NCI-H146 treated with DMSO at 0.1 percent for 48 hours (cell line): ENCODE data around the gene RNASE1.
"Not testable (repeated sequence)": the region's sequence is repeated elsewhere in the genome, so short reads cannot be mapped to it uniquely, and the experiment has no call there.

Experiments
- DNase-seq: peaks from one replicate; lab custom pipeline; 2025; ENCODE audit not compliant: unreplicated experiment; lab: John Stamatoyannopoulos, UW

The RNASE1 gene

DNA sequence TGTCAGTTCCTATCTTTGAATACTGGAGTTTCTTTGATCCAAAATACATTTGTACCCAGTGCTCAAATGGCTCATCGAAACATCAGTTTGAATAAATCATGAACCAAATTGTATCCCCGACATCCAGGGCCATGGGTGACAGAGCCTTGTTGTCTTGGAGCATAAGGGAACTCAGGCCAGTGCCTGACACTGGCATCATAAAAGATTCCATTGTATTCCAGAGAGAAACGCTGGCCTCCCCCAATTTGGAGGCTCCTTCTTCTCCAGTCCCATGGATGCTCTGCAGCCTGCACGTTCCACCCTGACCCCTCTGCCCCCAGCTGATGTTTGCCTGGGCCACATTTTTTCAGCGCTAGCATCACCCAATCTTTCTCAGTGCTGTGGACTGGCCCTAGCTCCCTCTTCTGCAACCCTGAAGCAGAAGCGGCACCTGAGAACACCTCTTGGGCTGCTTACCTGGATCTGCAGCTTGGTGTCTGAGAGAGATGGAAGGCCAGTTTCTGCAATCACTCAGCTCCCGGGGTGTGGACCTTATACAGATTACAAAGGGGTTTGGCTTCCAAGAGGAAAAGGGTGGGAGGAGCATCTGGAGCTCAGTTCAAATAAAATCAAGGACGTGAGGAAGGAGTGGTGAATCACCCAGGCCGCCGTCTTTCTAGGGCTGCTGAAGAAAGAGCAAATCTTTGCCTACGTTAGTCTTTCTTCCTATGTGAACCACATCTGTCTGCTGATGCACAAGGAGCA is at the start of gene RNASE1:
Gene RNASE1, minus strand, starts transcription at position 504 of the 744 bp plus-strand sequence. CDS start 776 bp downstream, outside the sequence.
- no peak for DNase-seq

DNA sequence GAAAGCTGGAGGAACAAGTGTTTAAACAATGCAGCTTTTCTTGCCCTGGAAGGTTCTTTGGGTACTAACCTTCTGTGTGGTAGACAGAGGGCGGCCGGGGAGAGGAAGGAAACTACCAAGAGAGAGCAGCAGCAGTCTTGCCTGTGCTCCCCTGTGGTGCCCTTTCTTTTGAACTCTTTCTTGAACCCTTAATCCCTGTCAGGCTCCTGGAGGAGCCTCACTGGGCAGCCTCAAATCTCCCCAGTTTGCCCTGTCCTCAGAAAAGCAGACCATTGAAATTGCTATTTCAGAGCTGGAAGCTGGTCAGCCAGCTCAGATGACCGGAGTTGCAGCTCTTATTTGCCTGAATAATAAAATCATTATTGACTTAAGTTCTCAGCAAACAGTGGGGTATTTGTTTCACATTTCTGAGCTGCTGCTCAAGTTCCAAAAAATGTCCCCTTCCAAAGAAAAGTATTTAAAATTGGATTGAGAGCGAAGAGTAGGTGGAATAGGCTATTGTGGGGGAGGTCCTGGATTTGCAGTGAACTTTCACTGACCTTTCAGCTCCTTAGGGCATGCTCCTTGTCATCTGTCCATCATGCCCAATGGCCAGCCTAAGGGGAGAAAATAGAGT is 46.4 kb upstream of the RNASE1 start:
- no peak for DNase-seq

DNA sequence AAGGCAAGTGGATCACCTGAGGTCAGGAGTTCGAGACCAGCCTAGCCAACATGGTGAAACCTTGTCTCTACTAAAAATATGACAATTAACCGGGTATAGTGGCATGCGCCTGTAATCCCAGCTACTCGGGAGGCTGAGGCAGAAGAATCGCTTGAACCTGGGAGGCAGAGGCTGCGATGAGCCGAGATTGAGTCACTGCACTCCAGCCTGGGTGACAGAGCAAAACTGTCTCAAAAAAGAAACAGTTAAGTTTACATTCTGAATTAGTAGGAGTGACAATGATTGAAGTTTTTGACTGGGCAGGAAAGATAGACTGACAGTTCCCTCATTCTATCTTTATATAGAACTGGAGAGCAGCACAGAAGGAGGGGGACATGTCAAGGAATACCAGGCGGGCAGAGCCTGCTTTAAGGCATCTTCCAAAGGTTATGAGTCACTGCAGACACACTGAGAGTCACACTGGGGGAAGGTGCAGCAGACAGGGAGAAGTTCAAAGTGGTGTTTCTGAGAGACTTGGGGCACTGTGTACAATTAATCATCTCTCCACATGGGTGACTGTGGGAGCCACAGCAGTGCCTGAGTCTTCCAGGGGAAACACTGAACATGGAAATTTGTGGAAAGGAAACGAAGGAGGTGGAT is 45.8 kb upstream of the RNASE1 start:
- DNase-seq: no peak

DNA sequence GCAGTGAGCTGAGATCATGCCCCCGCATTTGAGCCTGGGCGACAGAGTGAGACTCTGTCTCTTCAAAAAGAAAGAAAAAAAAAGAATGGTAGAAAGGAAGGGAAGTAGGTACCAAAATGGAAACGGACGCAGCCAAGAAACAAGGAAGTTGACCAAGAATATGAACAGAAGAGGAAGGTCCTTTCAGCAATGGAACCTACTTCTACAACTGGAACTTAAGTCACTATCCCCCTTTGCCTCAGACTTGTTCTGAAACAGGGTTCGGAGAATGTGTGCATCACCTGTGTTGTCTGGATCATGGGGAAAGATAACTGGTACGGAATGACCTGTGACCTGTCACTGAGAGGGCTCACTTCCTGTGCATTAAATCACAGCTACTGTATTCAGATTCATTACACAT is 43.9 kb upstream of the RNASE1 start:
- no peak for DNase-seq

GRCh38 chr14:20841096-20841495 is 38.5 kb upstream of the RNASE1 start:
- DNase-seq: no peak

DNA sequence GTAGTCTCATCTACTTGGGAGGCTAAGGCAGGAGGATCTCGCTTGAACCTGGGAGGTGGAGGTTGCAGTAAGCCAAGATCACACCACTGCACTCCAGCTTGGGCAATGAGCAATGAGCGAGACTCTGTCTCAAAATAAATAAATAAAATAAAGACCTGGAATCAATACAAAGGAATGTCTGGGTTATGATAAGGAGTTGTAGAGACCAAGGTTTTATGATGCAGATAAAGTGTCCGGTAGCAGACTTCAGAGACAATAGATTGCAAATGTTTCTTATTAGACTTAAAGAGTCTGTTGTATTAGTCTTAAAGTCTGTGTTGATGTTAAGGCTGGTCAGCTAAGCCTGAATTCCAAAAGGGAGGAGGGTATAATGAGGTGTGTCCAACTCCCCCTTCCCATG is 35.2 kb upstream of the RNASE1 start:
- no peak for DNase-seq

DNA sequence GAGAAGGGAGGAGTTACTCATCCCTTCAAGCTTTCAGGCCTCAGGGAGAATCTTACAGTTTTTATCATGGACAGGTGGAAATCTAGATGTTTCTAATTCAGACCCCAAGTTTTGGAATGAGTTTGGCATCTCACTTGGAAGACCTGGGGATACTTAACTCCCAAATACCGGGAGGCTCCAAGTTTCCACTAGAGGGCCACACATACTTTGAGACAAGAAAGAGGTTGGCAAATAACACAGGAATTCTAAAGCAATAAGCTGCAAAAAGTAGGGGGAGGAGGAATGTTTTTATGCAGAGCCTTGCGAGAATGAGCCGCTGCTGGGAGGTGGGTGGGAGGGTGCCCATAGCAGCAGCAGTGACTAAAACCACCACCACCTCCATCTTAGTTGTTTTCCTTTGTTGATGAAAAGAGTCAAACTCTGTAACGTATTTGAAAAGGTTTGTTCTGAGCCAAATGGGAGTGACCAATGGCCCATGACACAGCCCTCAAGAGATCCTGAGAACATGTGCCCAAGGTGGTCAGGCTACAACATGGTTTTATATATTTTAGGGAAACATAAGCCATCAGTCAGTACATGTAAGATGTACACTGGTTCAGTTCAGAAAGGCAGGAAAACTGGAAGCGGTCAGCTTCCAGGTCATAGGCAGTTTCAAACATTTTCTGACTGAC is 34.2 kb upstream of the RNASE1 start:
- DNase-seq: no peak

DNA sequence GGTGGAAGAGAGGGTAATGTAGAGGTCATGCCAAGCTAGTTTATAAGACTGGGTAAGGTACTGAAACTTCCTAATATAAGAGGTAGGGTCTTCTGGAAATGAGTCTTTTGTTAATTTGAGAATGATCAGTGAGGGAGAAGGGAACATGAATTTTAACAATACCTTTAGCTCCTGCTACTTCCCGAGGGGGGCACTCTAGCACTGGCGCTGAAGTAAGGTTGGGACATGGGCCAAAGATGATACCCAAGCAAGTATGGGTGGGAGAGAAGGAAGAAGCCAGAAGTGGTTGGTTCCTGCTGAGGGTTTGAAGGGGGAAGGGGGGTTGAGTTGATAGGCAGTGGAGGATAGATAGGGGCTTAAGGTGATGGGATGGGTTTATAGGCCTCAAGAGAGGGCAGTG is 32.3 kb upstream of the RNASE1 start:
- no peak for DNase-seq

DNA sequence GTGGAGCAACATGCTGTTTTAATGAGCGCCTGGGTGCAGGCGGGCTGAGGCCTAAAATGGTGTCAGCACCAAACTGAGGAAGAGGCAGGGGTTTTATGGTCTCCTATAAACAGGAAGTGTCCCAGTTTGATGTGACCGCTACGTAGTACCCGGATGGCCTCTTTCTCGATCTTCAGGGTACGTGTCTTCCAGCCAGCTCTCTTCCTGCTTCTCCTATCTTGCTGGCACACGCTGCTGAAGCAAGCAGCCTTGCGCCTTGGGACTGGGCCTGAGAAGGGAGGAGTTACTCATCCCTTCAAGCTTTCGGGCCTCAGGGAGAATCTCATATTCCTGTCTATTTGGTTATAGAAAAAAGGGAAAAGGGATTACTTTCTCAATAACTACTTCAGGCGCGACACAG is 28.2 kb upstream of the RNASE1 start:
- no peak for DNase-seq

GRCh38 chr14:20828024-20828694 is 25.5 kb upstream of the RNASE1 start:
- not testable (repeated sequence) for DNase-seq

DNA sequence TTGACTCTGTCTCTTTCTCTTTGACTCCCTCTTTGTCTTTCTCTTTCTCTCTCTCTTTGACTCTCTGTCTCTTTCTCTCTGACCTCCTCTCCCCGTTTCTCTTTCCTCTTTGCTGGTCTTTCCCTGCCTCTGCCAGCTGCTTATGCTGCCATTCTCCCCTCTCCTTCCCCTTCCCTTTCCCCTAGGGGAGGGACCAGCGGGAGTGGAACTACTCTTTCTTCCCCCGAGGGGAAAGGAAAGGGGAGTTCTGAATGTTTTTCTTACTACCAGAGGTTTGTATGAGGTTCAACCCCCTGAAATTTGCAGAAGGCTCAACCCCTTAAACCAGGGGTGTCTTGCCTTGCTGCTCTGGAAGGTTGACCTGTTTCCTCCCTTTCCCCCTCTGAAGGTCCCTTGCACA is 24.7 kb upstream of the RNASE1 start:
- no peak for DNase-seq

DNA sequence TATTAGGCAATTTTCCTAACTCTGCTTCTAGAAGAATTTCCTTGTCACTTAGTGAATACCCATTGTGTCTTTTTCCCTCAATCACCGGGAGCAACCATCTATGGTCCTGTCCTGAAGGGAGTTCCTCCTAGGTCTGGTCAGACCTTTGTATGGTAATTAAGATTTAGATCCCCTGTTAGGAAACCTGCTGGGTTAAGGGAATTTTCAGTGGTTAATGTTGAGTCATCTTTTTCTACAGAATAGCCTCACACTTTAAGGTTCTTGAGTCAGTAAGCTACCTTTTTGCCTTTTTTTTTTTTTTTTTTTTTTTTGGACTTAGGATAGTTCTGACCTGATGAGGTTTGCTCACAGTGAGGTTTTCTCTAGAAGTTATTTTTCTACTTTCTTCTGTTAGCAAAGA is 24.0 kb upstream of the RNASE1 start:
- DNase-seq: not testable (repeated sequence)

DNA sequence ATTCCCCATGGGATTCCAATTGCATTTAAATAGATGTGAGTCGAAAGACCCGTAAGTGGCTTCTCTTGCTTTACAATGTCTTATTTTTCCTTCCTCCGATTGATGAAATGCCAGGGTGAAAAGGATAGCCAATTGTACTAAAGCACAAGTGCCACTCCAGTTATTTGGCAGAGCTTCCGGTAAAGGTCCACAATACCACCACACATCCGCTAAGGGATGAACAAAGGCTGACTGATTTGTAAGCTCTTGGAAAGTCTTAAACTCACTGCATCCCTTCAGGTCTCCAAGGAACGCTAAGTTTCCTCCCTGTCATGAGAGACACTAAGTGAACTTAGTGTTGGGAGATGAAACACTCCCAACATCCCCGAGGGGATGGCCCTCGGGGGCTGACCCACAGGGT is 21.2 kb upstream of the RNASE1 start:
- no peak for DNase-seq

DNA sequence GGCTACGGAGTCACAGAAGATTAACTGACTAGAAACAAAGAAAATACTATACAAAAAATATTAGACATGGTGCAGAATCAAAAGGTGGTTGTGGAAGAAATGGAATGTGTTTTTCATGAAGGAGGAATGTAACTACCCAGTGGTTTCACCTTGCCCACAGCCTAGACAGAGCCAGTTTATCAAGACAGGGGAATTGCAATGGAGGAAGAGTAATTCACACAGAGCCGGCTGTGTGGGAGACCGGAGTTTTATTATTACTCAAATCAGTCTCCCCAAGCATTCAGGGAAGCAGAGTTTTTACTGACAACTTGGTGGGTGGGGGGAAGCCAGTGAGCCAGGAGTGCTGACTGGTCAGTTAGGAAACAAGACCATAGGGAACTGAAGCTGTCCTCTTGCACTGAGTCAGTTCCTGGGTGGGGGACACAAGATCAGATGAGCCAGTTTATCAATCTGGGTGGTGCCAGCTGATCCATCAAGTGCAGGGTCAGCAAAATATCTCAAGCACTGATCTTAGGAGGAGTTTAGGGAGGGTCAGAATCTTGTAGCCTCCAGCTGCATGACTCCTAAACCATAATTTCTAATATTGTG is 19.0 kb upstream of the RNASE1 start:
- DNase-seq: not testable (repeated sequence)

DNA sequence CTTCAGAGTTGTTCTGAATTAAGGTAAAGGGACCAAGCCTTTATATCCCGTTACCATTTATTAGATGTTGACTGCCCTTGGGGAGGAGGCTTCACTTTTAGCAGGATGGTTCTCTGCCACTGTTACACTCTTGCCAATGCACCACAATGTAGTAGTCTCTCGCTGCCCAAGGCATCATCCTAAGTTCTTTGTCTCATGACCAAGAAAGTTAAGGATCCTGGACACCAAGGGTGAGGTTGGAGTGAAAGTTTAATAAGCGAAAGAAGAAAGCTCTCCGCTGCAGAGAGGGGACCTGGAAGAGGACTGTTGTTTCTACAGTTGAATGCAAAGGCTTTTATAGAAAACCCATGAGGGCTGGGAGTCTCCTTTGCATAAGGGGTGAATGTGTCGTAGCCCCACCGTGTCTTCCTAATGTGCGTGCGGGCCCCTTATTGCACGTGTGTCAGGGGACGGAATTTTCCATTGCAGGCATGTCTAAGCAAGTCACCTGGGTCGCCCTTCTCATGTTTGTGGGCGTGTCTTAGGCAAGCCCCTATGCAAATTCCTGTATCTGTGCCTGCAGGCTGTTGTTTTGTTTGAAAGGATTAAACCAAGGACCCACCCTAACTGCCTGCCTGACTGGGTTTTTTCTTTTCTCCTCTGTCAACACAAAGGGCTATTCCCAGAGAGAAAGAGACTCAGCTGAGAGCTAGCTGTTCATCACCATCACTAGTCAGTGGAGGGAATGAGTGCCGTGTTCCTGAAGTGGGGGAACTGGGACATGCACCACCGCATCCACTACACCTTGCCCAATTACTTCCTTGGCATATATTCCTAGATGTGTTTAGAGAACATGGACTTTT is 17.6 kb upstream of the RNASE1 start:
- DNase-seq: no peak

DNA sequence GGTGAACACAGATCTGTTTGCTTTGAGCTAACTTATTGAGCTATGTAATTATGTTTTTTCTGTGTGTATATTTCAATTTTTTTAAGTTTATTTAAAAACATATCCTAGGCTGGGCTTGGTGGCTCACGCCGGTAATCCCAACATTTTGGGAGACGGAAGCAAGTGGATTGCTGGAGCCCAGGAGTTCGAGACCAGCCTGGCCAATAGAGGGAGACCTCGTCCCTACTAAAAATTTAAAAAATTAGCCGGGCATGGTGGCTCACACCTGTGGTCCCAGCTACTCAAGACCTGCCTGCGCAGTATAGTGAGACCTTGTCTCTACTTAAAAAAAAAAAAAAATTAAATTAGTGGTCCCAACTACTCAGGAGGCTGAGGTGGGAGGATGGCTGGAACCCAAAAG is 16.2 kb upstream of the RNASE1 start:
- DNase-seq: no peak

GRCh38 chr14:20815946-20816345 is 13.3 kb upstream of the RNASE1 start:
- not testable (repeated sequence) for DNase-seq

DNA sequence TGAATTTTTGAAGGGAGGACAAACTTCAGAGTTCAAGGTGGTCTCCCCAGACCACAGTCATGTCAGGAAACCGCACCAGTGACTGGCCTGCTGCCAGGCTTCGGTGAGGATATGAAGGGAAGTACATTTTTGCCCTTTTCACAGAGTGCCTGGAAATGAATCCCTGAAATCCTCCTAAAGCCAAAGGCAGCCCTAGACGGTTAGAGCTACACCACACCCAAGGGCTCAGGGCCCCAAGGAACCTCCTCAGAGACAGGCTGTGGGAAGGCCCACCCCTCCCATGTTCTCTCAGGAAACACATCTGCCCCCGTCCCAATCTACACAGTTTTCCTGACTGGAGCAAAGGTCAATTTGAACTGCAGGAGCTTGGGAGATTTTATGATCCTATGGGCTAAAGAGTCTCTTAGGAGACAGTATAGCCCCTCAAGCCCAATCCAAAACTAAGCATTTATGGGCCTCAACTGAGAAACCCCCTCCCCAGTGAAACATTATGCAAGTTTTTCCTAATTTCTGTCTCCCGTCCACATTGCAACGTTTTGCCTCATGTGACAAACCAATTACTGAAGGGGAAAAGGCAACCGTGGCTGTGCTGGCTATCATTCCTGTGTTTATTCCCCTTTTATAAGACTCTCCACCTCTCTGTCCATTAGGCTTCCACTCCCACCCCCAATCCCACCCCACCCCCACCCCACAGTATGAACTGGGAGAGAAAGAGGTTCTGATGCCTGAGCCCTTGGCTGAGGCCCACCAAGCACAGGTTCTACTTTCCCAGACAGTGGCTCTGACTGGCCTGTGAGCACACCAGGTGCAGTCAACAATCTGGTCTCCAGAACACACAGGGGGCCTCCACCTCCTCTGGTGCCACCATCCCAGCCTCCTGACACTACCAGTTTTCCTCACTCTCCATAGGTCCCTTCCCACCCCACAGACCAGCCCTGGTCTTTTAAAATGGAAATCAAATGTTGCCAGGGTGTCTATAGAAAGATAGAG is 9.6 kb upstream of the RNASE1 start:
- no peak for DNase-seq

DNA sequence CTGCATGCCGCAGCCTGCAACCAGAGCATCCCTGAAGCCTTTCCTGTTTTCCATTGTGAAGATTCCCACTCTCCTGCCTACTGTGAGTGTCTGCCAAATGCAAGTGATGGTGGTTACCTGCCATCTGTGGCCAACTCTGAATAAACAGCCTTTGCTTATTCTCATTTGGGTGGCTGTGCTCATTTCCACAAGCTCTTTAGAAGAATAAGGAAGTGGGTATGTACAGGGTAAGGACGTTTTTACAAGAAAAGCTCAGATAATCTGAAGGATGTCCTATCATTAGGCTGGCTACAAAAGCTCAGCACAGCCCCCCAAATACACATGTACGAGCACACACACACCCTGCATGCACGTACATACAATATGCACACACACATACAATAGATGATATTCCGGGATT is 7.3 kb upstream of the RNASE1 start:
- DNase-seq: no peak
